ENCODE results near the gene LIMA1.

- TF ChIP-seq, protein P1, sequence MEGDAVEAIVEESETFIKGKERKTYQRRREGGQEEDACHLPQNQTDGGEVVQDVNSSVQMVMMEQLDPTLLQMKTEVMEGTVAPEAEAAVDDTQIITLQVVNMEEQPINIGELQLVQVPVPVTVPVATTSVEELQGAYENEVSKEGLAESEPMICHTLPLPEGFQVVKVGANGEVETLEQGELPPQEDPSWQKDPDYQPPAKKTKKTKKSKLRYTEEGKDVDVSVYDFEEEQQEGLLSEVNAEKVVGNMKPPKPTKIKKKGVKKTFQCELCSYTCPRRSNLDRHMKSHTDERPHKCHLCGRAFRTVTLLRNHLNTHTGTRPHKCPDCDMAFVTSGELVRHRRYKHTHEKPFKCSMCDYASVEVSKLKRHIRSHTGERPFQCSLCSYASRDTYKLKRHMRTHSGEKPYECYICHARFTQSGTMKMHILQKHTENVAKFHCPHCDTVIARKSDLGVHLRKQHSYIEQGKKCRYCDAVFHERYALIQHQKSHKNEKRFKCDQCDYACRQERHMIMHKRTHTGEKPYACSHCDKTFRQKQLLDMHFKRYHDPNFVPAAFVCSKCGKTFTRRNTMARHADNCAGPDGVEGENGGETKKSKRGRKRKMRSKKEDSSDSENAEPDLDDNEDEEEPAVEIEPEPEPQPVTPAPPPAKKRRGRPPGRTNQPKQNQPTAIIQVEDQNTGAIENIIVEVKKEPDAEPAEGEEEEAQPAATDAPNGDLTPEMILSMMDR (IDR thresholded peaks at IDR 0.05), result no peak
- no peak for TF ChIP-seq POLR2A (IDR thresholded peaks at IDR 0.05)
Measured at GRCh38 chr12:50242751-50243191, 40.5 kb downstream of the LIMA1 start.

All from body of pancreas (tissue), 4 donors.